HepG2 (cell line): ENCODE measurements around the gene CELF2. TPM values are rescaled to one million over a fixed set of nuclear protein-coding genes. Genes with fewer than 3 reads are reported as not detected.

Experiments
- ATAC-seq: fragments of 200-7000 bp; cut with Tn5 transposase; 3 replicates; pipeline ENCODE4 v1.9.1; 2020; ENCODE audit warnings: mild to moderate bottlenecking, moderate library complexity
- BruUV-seq: library from RNA; stranded (reverse); fragments of 400-500 nt; replicated peaks from 2 replicates; lab custom pipeline; 2021; lab: Mats Ljungman, UMichigan
- CTCF ChIA-PET: fragments of 300-600 bp; formaldehyde crosslinking; extraction: SDS; loops from one replicate; lab custom pipeline; 2021; ENCODE audit warnings: low total read pairs, inconsistent platforms, low intra/inter-chr PET ratio; lab: Yijun Ruan, JAX
- POLR2A ChIA-PET: fragments of 350-600 bp; sonication (Branson Sonifier 250); formaldehyde crosslinking; loops from one replicate; lab custom pipeline; 2020; ENCODE audit warnings: antibody characterized with exemption, inconsistent platforms; lab: Yijun Ruan, JAX
- DNase-seq: peaks from one replicate; pipeline ENCODE4 v3.0.0-alpha.2; 2015; ENCODE audit warnings: low spot score
- FAIRE-seq: peaks from 3 replicates; lab custom pipeline; 2011; peaks lifted over from hg19 to GRCh38; lab: Jason Lieb, UNC
- H2AFZ ChIP-seq: one replicate; pipeline ENCODE4 v1.6.1; 2011; ENCODE audit warnings: low read length, inconsistent platforms
- H3K27ac ChIP-seq: fragments of 300-600 bp; 3 replicates; pipeline ENCODE4 v1.8.0; 2011; ENCODE audit warnings: mixed run types, mild to moderate bottlenecking, mixed read lengths, low read length, inconsistent platforms; ENCODE audit not compliant: insufficient read depth; ENCODE audit errors: extremely low read length
- H3K27me3 ChIP-seq, 2 experiments: fragments of 200-600 bp in 1 of 2; 2 replicates in 1 of 2; 3 replicates in 1 of 2; pipeline versions ENCODE4 v1.6.0 to v1.8.0; 2011; ENCODE audit warnings: low read length in 2 of 2, mild to moderate bottlenecking in 2 of 2, moderate library complexity in 2 of 2, inconsistent platforms in 1 of 2; ENCODE audit not compliant: insufficient read depth in 2 of 2, control insufficient read depth in 1 of 2
- H3K36me3 ChIP-seq, 2 experiments: fragments of 200-600 bp in 1 of 2; replicated peaks in 1 of 2; 2 replicates in 1 of 2; 3 replicates in 1 of 2; pipeline versions ENCODE4 v1.5.1 to v1.8.0; 2011; ENCODE audit warnings: low read length in 2 of 2, inconsistent platforms in 1 of 2; ENCODE audit not compliant: insufficient read depth in 2 of 2, control insufficient read depth in 1 of 2
- H3K4me1 ChIP-seq: 2 replicates; pipeline ENCODE4 v1.5.1; 2012; ENCODE audit warnings: low read length, inconsistent platforms; ENCODE audit not compliant: insufficient read depth
- H3K4me2 ChIP-seq: 2 replicates; pipeline ENCODE4 v1.6.0; 2011; ENCODE audit warnings: low read depth, low read length, inconsistent platforms
- H3K4me3 ChIP-seq, 3 experiments: fragments of 200-600 bp in 1 of 3; sonication (generic), shearing (Covaris generic) in 1 of 3; replicated peaks in 1 of 3; 2 replicates each; pipeline ENCODE4 v1.5.1; 2011 to 2016; ENCODE audit warnings: low read length in 3 of 3, inconsistent platforms in 2 of 3, low read depth in 2 of 3, mild to moderate bottlenecking in 2 of 3, control low read depth in 1 of 3, mixed read lengths in 1 of 3; ENCODE audit not compliant: insufficient read depth in 1 of 3
- H3K79me2 ChIP-seq: one replicate; pipeline ENCODE4 v1.6.1; 2011; ENCODE audit warnings: low read length, inconsistent platforms; ENCODE audit not compliant: insufficient read depth
- H3K9ac ChIP-seq: 2 replicates; pipeline ENCODE4 v1.6.0; 2011; ENCODE audit warnings: mild to moderate bottlenecking, low read depth, low read length, inconsistent platforms; ENCODE audit not compliant: insufficient read depth
- H3K9me3 ChIP-seq: 2 replicates; pipeline ENCODE4 v1.5.1; 2012; ENCODE audit warnings: mild to moderate bottlenecking, low read length
- H4K20me1 ChIP-seq: 2 replicates; pipeline ENCODE4 v1.6.0; 2011; ENCODE audit warnings: inconsistent platforms, mild to moderate bottlenecking, low read length, moderate library complexity; ENCODE audit not compliant: insufficient read depth
- CENPT ChIP-seq: sonication (generic); formaldehyde crosslinking; IDR thresholded peaks from 2 replicates; pipeline ENCODE4 v1.8.0; 2022; ENCODE audit warnings: low read depth, mild to moderate bottlenecking, moderate library complexity, missing genetic modification reagents
- CHCHD3 ChIP-seq: sonication (generic); formaldehyde crosslinking; IDR thresholded peaks from 2 replicates; pipeline ENCODE4 v1.8.0; 2022; ENCODE audit warnings: mild to moderate bottlenecking, missing genetic modification reagents, moderate library complexity
- MAFG ChIP-seq: sonication (generic); formaldehyde crosslinking; IDR thresholded peaks from 2 replicates; pipeline ENCODE4 v1.5.1; 2020; ENCODE audit warnings: mild to moderate bottlenecking, missing genetic modification reagents
- POLR2AphosphoS2 ChIP-seq: IDR thresholded peaks from 2 replicates; pipeline ENCODE4 v1.6.1; 2011; ENCODE audit warnings: low read depth, low read length, improper control_type of control experiment
- TBL1XR1 ChIP-seq: fragments of 150-350 bp; IDR thresholded peaks from 2 replicates; pipeline ENCODE4 v1.6.1; 2014; ENCODE audit warnings: borderline replicate concordance, low read length; ENCODE audit not compliant: partially characterized antibody
- WIZ ChIP-seq: sonication (generic); formaldehyde crosslinking; IDR thresholded peaks from 2 replicates; pipeline ENCODE4 v1.5.1; 2020; ENCODE audit warnings: mild to moderate bottlenecking, missing genetic modification reagents
- ZFP41 ChIP-seq: sonication (generic); formaldehyde crosslinking; IDR thresholded peaks from 2 replicates; pipeline ENCODE4 v1.4.0; 2020; ENCODE audit warnings: mild to moderate bottlenecking, missing genetic modification reagents, borderline replicate concordance
- ZNF367 ChIP-seq: sonication (generic); formaldehyde crosslinking; IDR thresholded peaks from 2 replicates; pipeline ENCODE4 v1.4.0; 2020; ENCODE audit warnings: missing genetic modification reagents, borderline replicate concordance
- ZNF382 ChIP-seq: sonication (generic); formaldehyde crosslinking; IDR thresholded peaks from 2 replicates; pipeline ENCODE4 v1.5.0; 2020; ENCODE audit warnings: missing genetic modification reagents, mild to moderate bottlenecking, borderline replicate concordance
- ZNF446 ChIP-seq: sonication (generic); formaldehyde crosslinking; IDR thresholded peaks from 2 replicates; pipeline ENCODE4 v1.5.0; 2020; ENCODE audit warnings: mild to moderate bottlenecking, missing genetic modification reagents
- ZNF552 ChIP-seq: sonication (generic); formaldehyde crosslinking; IDR thresholded peaks from 2 replicates; pipeline ENCODE4 v1.9.0; 2022; ENCODE audit warnings: missing genetic modification reagents, mild to moderate bottlenecking, borderline replicate concordance
- ZNF558 ChIP-seq: sonication (generic); formaldehyde crosslinking; IDR thresholded peaks from 2 replicates; pipeline ENCODE4 v1.9.0; 2022; ENCODE audit warnings: mild to moderate bottlenecking, missing genetic modification reagents, borderline replicate concordance
- WGBS: methylation state at CpG from one replicate; pipeline ENCODE4 v1.1.6; 2017; ENCODE audit warnings: low lambda C conversion rate; 5-methylcytosine and 5-hydroxymethylcytosine counted together
- in situ Hi-C: cut with HindIII; loops from 2 replicates; pipeline ENCODE4 v1.10.0; 2017; ENCODE audit warnings: low pct_unique_long_range_greater_than_20kb; ENCODE audit not compliant: extremely low pct_ligation_motif_present
- intact Hi-C: fragments of 100-400 bp; cut with micrococcal nuclease; formaldehyde crosslinking; loops from one replicate; pipeline ENCODE4 v1.10.0; 2022; ENCODE audit not compliant: unreplicated experiment
- polyA plus RNA-seq, 8 experiments: library from polyadenylated mRNA; depleted of rRNA in 3 of 8; stranded (reverse) in 7 of 8; unstranded in 1 of 8; fragments of >200 nt; fragmentation: Illumina TruSeq in 4 of 8; extraction: Trizol in 4 of 8; gene quantifications; 2 replicates each; pipeline versions ENCODE4 v1.2.1 to v1.2.3, GENCODE V29; 2011 to 2016; ENCODE audit warnings: low read depth in 4 of 8, missing spikeins in 1 of 8, mixed read lengths in 1 of 8; ENCODE audit not compliant: insufficient read depth in 1 of 8
- total RNA-seq, 5 experiments: library from RNA; depleted of rRNA; stranded (reverse); fragments of >200 nt; fragmentation: Illumina TruSeq; extraction: Trizol; gene quantifications; 2 replicates each; pipeline ENCODE4 v1.2.3, GENCODE V29; 2016; ENCODE audit warnings: low read depth in 1 of 5
- TF ChIP-seq, protein P1 (sequence below): sonication (generic); formaldehyde crosslinking; conservative IDR thresholded peaks from 2 replicates; pipeline ENCODE4 v1.4.0; 2020; ENCODE audit warnings: missing genetic modification reagents
- TF ChIP-seq, protein P2 (sequence below): sonication (generic); formaldehyde crosslinking; IDR thresholded peaks from 2 replicates; pipeline ENCODE4 v1.4.0; 2020; ENCODE audit warnings: mild to moderate bottlenecking, missing genetic modification reagents, borderline replicate concordance
- TF ChIP-seq, protein P3 (sequence below): sonication (generic); formaldehyde crosslinking; IDR thresholded peaks from 2 replicates; pipeline ENCODE4 v1.8.0; 2022; ENCODE audit warnings: mild to moderate bottlenecking, missing genetic modification reagents, borderline replicate concordance
- TF ChIP-seq, protein P4 (sequence below): sonication (generic); formaldehyde crosslinking; IDR thresholded peaks from 2 replicates; pipeline ENCODE4 v1.4.0; 2020; ENCODE audit warnings: low read depth, missing genetic modification reagents

Gene CELF2
- total and polyA plus RNA-seq, 2 of the 13 experiments (the other 11 are each of a cell fraction or from before 2014, with no cell fraction given) = not detected

DNA sequence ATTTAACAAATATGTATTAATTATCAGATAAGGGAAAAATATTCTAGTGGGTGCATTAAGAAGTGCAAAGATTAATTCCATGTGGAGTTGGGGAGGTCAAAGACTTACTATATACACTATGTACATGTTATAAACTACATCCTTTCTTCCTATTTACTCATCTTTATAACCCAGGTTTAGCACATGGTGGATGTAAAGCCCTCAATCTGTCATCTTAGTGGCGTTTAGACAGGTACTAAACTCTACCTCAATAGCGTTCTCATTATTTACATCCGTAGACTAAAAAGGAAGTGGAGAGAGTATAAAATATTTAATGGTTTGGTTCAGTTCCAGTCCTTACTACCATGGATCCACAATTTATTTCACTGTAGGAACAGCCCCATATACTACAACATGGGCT lies 14.8 kb upstream of the CELF2 start:
- H3K4me3 ChIP-seq = no peak overlapping the region
- no peaks in the 10 kb centered on the region for H3K79me2 ChIP-seq
- no peaks in the 10 kb centered on the region for H4K20me1 ChIP-seq
- no peak overlapping the region for H3K9ac ChIP-seq
- no peak overlapping the region for H3K4me2 ChIP-seq
- no peak for DNase-seq
- no peaks in the 10 kb centered on the region for H3K9me3 ChIP-seq
- WGBS = 62% methylated on average over 3 of the region's 3 CpGs
- in situ Hi-C loops (no loop called here), intact Hi-C loops (no loop called here)
- H3K27me3 ChIP-seq = 0 out of 5 replicates have a peak, but pooled peaks cover 0 to 1% of the 10 kb centered on the region in 2 experiments
- POLR2A ChIA-PET = no interaction called here
- H3K4me1 ChIP-seq = no peaks in the 10 kb centered on the region
- no TSS peak for BruUV-seq
- H3K27ac ChIP-seq = no peak overlapping the region
- FAIRE-seq = no peak
- H3K36me3 ChIP-seq = no peaks in the 10 kb centered on the region
- CTCF ChIA-PET = no interaction called here
- no peak overlapping the region for H2AFZ ChIP-seq
- ATAC-seq = no peak
- TF ChIP-seq CHCHD3 (CRISPR knock-in tag) (no peak), WIZ (CRISPR knock-in tag) (no peak), ZNF558 (CRISPR knock-in tag) (no peak), MAFG (CRISPR knock-in tag) (no peak), ZNF367 (CRISPR knock-in tag) (no peak), ZNF446 (no peak), ZNF552 (CRISPR knock-in tag) (no peak), POLR2AphosphoS2 (no peak), ZNF382 (CRISPR knock-in tag) (no peak), CENPT (CRISPR knock-in tag) (no peak), ZFP41 (no peak), TBL1XR1 (no peak)
- TF ChIP-seq, protein P1, sequence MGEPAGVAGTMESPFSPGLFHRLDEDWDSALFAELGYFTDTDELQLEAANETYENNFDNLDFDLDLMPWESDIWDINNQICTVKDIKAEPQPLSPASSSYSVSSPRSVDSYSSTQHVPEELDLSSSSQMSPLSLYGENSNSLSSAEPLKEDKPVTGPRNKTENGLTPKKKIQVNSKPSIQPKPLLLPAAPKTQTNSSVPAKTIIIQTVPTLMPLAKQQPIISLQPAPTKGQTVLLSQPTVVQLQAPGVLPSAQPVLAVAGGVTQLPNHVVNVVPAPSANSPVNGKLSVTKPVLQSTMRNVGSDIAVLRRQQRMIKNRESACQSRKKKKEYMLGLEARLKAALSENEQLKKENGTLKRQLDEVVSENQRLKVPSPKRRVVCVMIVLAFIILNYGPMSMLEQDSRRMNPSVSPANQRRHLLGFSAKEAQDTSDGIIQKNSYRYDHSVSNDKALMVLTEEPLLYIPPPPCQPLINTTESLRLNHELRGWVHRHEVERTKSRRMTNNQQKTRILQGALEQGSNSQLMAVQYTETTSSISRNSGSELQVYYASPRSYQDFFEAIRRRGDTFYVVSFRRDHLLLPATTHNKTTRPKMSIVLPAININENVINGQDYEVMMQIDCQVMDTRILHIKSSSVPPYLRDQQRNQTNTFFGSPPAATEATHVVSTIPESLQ (CRISPR knock-in tag) = no peak
- TF ChIP-seq, protein P2, sequence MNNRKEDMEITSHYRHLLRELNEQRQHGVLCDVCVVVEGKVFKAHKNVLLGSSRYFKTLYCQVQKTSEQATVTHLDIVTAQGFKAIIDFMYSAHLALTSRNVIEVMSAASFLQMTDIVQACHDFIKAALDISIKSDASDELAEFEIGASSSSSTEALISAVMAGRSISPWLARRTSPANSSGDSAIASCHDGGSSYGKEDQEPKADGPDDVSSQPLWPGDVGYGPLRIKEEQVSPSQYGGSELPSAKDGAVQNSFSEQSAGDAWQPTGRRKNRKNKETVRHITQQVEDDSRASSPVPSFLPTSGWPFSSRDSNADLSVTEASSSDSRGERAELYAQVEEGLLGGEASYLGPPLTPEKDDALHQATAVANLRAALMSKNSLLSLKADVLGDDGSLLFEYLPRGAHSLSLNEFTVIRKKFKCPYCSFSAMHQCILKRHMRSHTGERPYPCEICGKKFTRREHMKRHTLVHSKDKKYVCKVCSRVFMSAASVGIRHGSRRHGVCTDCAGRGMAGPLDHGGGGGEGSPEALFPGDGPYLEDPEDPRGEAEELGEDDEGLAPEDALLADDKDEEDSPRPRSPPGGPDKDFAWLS (CRISPR knock-in tag) = no peak
- TF ChIP-seq, protein P3, sequence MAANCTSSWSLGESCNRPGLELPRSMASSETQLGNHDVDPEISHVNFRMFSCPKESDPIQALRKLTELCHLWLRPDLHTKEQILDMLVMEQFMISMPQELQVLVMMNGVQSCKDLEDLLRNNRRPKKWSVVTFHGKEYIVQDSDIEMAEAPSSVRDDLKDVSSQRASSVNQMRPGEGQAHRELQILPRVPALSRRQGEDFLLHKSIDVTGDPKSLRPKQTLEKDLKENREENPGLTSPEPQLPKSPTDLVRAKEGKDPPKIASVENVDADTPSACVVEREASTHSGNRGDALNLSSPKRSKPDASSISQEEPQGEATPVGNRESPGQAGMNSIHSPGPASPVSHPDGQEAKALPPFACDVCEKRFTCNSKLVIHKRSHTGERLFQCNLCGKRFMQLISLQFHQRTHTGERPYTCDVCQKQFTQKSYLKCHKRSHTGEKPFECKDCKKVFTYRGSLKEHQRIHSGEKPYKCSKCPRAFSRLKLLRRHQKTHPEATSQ (CRISPR knock-in tag) = no peak
- TF ChIP-seq, protein P4, sequence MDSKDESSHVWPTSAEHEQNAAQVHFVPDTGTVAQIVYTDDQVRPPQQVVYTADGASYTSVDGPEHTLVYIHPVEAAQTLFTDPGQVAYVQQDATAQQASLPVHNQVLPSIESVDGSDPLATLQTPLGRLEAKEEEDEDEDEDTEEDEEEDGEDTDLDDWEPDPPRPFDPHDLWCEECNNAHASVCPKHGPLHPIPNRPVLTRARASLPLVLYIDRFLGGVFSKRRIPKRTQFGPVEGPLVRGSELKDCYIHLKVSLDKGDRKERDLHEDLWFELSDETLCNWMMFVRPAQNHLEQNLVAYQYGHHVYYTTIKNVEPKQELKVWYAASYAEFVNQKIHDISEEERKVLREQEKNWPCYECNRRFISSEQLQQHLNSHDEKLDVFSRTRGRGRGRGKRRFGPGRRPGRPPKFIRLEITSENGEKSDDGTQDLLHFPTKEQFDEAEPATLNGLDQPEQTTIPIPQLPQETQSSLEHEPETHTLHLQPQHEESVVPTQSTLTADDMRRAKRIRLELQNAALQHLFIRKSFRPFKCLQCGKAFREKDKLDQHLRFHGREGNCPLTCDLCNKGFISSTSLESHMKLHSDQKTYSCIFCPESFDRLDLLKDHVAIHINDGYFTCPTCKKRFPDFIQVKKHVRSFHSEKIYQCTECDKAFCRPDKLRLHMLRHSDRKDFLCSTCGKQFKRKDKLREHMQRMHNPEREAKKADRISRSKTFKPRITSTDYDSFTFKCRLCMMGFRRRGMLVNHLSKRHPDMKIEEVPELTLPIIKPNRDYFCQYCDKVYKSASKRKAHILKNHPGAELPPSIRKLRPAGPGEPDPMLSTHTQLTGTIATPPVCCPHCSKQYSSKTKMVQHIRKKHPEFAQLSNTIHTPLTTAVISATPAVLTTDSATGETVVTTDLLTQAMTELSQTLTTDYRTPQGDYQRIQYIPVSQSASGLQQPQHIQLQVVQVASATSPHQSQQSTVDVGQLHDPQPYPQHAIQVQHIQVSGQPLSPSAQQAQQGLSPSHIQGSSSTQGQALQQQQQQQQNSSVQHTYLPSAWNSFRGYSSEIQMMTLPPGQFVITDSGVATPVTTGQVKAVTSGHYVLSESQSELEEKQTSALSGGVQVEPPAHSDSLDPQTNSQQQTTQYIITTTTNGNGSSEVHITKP (CRISPR knock-in tag) = no peak
